Endothelial cell of umbilical vein (primary cell): Measurements from ENCODE around the gene STRIT1. TPM values are rescaled to one million over a fixed set of nuclear protein-coding genes. Genes with fewer than 3 reads are reported as not detected.

Source experiments
- BruUV-seq: library from RNA; stranded (reverse); fragments of 400-500 nt; replicated peaks from 2 replicates; lab custom pipeline; 2021; lab: Mats Ljungman, UMichigan
- CTCF ChIA-PET: fragments of 300-600, 350-600 bp; sonication (Branson Sonifier 250); formaldehyde crosslinking; loops from one replicate; lab custom pipeline; 2021; ENCODE audit warnings: antibody characterized with exemption, inconsistent platforms; lab: Charles Lee
- POLR2A ChIA-PET: fragments of 300-600, 350-600 bp; sonication (Branson Sonifier 250); formaldehyde crosslinking; loops from one replicate; lab custom pipeline; 2021; ENCODE audit warnings: antibody characterized with exemption, inconsistent platforms; lab: Charles Lee
- DNase-seq: peaks from one replicate; pipeline ENCODE4 v3.0.0-alpha.2; 2011; ENCODE audit warnings: low read depth, low spot score
- FAIRE-seq: peaks from 2 replicates; lab custom pipeline; 2011; peaks lifted over from hg19 to GRCh38; lab: Jason Lieb, UNC
- H2AFZ ChIP-seq: 2 replicates; pipeline ENCODE4 v1.6.0; 2012; ENCODE audit warnings: low read depth, low read length, control low read depth, inconsistent platforms
- H3K27ac ChIP-seq: 2 replicates; pipeline ENCODE4 v1.5.1; 2011; ENCODE audit warnings: low read depth, mild to moderate bottlenecking, control low read depth, low read length, moderate library complexity; ENCODE audit not compliant: insufficient read depth
- H3K27me3 ChIP-seq, 2 experiments: 2 replicates each; pipeline versions ENCODE4 v1.6.0 to v1.6.1; 2011; ENCODE audit warnings: low read length in 2 of 2, mixed read lengths in 1 of 2; ENCODE audit not compliant: control insufficient read depth in 2 of 2, insufficient read depth in 2 of 2
- H3K36me3 ChIP-seq, 2 experiments: 2 replicates in 1 of 2; 3 replicates in 1 of 2; pipeline ENCODE4 v1.5.1; 2011; ENCODE audit warnings: low read length in 2 of 2, mild to moderate bottlenecking in 1 of 2, moderate library complexity in 1 of 2; ENCODE audit not compliant: control insufficient read depth in 2 of 2, insufficient read depth in 2 of 2; ENCODE audit errors: extremely low read depth in 1 of 2
- H3K4me1 ChIP-seq: 3 replicates; pipeline ENCODE4 v1.5.1; 2011; ENCODE audit warnings: mild to moderate bottlenecking, low read length; ENCODE audit not compliant: control insufficient read depth, insufficient read depth; ENCODE audit errors: extremely low read depth
- H3K4me2 ChIP-seq: 2 replicates; pipeline ENCODE4 v1.6.1; 2011; ENCODE audit warnings: low read length, control low read depth, mixed read lengths; ENCODE audit not compliant: insufficient read depth
- H3K4me3 ChIP-seq, 3 experiments: fragments of 200-600 bp in 1 of 3; sonication (generic), shearing (Covaris generic) in 1 of 3; replicated peaks in 1 of 3; 2 replicates each; pipeline ENCODE4 v1.5.1; 2011 to 2016; ENCODE audit warnings: control low read depth in 3 of 3, low read length in 3 of 3, mild to moderate bottlenecking in 2 of 3, inconsistent platforms in 1 of 3, low read depth in 1 of 3, moderate library complexity in 1 of 3; ENCODE audit not compliant: insufficient read depth in 1 of 3
- H3K79me2 ChIP-seq: 2 replicates; pipeline ENCODE4 v1.6.0; 2012; ENCODE audit warnings: low read length, inconsistent platforms; ENCODE audit not compliant: control insufficient read depth, insufficient read depth
- H3K9ac ChIP-seq: replicated peaks from 2 replicates; pipeline ENCODE3; 2011; ENCODE audit warnings: low read length, control low read depth; ENCODE audit not compliant: insufficient read depth; ENCODE audit errors: extremely low read depth
- H3K9me1 ChIP-seq: replicated peaks from 3 replicates; pipeline ENCODE4 v1.6.0; 2011; ENCODE audit warnings: mild to moderate bottlenecking, low read length; ENCODE audit not compliant: control insufficient read depth, insufficient read depth; ENCODE audit errors: extremely low read depth
- H3K9me3 ChIP-seq: replicated peaks from 2 replicates; pipeline ENCODE4 v1.5.1; 2012; ENCODE audit warnings: low read length, inconsistent platforms; ENCODE audit not compliant: control insufficient read depth, insufficient read depth
- H4K20me1 ChIP-seq: replicated peaks from 2 replicates; pipeline ENCODE3; 2011; ENCODE audit warnings: mild to moderate bottlenecking, low read length; ENCODE audit not compliant: control insufficient read depth, insufficient read depth; ENCODE audit errors: extremely low read depth
- EZH2 ChIP-seq: IDR thresholded peaks from 2 replicates; pipeline ENCODE4 v1.6.1; 2012; ENCODE audit warnings: borderline replicate concordance, low read depth, mild to moderate bottlenecking, moderate library complexity, low read length, inconsistent platforms; ENCODE audit not compliant: severe bottlenecking
- FOS ChIP-seq: IDR thresholded peaks from 2 replicates; pipeline ENCODE4 v1.6.1; 2011; ENCODE audit warnings: mild to moderate bottlenecking, low read length, moderate library complexity, borderline replicate concordance; ENCODE audit not compliant: insufficient read depth
- GATA2 ChIP-seq: IDR thresholded peaks from 2 replicates; pipeline ENCODE4 v1.7.0; 2011; ENCODE audit warnings: low read depth, mild to moderate bottlenecking, moderate library complexity, mixed read lengths, low read length; ENCODE audit not compliant: insufficient read length, insufficient read depth
- JUN ChIP-seq: IDR thresholded peaks from 2 replicates; pipeline ENCODE4 v1.6.1; 2011; ENCODE audit warnings: borderline replicate concordance, low read depth; ENCODE audit not compliant: insufficient read length, insufficient read depth
- MYC ChIP-seq: IDR thresholded peaks from one replicate; pipeline ENCODE4 v1.6.1; 2011; ENCODE audit warnings: mild to moderate bottlenecking, low read depth, low read length
- POLR2A ChIP-seq: IDR thresholded peaks from 2 replicates; pipeline ENCODE4 v1.6.1; 2012; ENCODE audit warnings: low read depth, mild to moderate bottlenecking, control low read depth, low read length
- POLR2AphosphoS5 ChIP-seq: IDR thresholded peaks from 2 replicates; pipeline ENCODE4 v1.6.1; 2012; ENCODE audit warnings: low read depth, mild to moderate bottlenecking, control low read depth, low read length, moderate library complexity; ENCODE audit not compliant: insufficient read depth
- dilution Hi-C: fragments of 300-500 bp; cut with MboI; formaldehyde crosslinking; loops from one replicate; pipeline ENCODE4 v1.15.0; 2019; ENCODE audit warnings: low sequenced_read_pairs; ENCODE audit not compliant: extremely low pct_ligation_motif_present
- intact Hi-C: fragments of 100-400 bp; cut with micrococcal nuclease; formaldehyde crosslinking; loops from one replicate; pipeline ENCODE4 v1.10.0; 2022
- polyA plus RNA-seq, 4 experiments: library from polyadenylated mRNA; depleted of rRNA in 3 of 4; stranded (reverse) in 3 of 4; unstranded in 1 of 4; fragments of >200 nt; gene quantifications; 2 replicates each; pipeline versions ENCODE4 v1.2.1 to v1.2.3, GENCODE V29; 2011 to 2012; ENCODE audit warnings: missing spikeins in 1 of 4
- total RNA-seq: library from RNA; stranded (reverse); gene quantifications from 2 replicates; pipeline ENCODE4 v1.2.3, GENCODE V29; 2021
- TF ChIP-seq, protein P1 (sequence below): IDR thresholded peaks from 2 replicates; pipeline ENCODE4 v1.6.1; 2011; ENCODE audit not compliant: insufficient read depth, insufficient read length
- TF ChIP-seq, protein P2 (sequence below), 2 donors: IDR thresholded peaks; 1 replicate in 1 of 2; 2 replicates in 1 of 2; pipeline ENCODE4 v1.5.1; 2011; ENCODE audit warnings: low read length in 2 of 2, mild to moderate bottlenecking in 2 of 2, moderate library complexity in 2 of 2, control low read depth in 1 of 2, inconsistent platforms in 1 of 2, low read depth in 1 of 2; ENCODE audit not compliant: insufficient read depth in 1 of 2; ENCODE audit errors: extremely low read depth in 1 of 2

STRIT1 gene
- total and polyA plus RNA-seq, 2 donors (not counting 3 experiments of a cell fraction or from before 2014, with no cell fraction given): not detected

DNA sequence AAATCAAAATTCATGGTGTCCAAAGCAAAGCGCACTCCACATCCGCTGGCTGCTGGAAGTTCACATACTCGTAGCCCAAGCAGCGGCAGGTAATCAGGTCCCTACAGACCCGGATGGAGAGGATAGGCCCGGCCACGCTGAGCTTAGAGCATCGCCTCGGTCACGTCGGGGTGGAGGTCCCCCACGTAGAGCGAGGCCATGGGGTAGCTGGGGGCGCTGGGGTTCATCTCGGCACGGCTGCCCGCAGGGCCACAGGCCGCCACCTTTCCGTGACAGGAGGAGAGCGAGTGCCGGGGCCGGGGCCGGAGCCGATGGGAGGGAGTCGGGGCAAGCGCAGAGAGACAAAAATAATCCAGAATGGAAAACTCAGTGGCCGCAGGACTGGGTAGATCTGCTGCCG is 16.1 kb upstream of the STRIT1 start:
- no peaks in the 10 kb centered on the region for H3K27me3 ChIP-seq
- no peak overlapping the region for H3K27ac ChIP-seq
- POLR2A ChIA-PET: no interaction called here
- H3K36me3 ChIP-seq: no peaks in the 10 kb centered on the region
- intact Hi-C loops (no loop called here), dilution Hi-C loops (no loop called here)
- no peak for FAIRE-seq
- no TSS peak for BruUV-seq
- no peaks in the 10 kb centered on the region for H4K20me1 ChIP-seq
- no peak overlapping the region for H3K9ac ChIP-seq
- DNase-seq: no peak
- no peaks in the 10 kb centered on the region for H3K79me2 ChIP-seq
- no peaks in the 10 kb centered on the region for H3K9me1 ChIP-seq
- no peak overlapping the region for H3K4me3 ChIP-seq
- no peak overlapping the region for H2AFZ ChIP-seq
- CTCF ChIA-PET: interaction anchor here (1.1 to 1.4 kb wide), 2 partner anchors 354 to 356 kb away, joined by 3 read pairs; no protein-coding TSS in a partner anchor
- peaks cover 5% of the 10 kb centered on the region for H3K4me1 ChIP-seq
- TF ChIP-seq, protein P1, sequence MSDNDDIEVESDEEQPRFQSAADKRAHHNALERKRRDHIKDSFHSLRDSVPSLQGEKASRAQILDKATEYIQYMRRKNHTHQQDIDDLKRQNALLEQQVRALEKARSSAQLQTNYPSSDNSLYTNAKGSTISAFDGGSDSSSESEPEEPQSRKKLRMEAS: no peak
- TF ChIP-seq MYC (no peak), GATA2 (no peak), JUN (no peak), POLR2AphosphoS5 (no peak), FOS (no peak), EZH2 (no peak), POLR2A (no peak)
- TF ChIP-seq, protein P2, sequence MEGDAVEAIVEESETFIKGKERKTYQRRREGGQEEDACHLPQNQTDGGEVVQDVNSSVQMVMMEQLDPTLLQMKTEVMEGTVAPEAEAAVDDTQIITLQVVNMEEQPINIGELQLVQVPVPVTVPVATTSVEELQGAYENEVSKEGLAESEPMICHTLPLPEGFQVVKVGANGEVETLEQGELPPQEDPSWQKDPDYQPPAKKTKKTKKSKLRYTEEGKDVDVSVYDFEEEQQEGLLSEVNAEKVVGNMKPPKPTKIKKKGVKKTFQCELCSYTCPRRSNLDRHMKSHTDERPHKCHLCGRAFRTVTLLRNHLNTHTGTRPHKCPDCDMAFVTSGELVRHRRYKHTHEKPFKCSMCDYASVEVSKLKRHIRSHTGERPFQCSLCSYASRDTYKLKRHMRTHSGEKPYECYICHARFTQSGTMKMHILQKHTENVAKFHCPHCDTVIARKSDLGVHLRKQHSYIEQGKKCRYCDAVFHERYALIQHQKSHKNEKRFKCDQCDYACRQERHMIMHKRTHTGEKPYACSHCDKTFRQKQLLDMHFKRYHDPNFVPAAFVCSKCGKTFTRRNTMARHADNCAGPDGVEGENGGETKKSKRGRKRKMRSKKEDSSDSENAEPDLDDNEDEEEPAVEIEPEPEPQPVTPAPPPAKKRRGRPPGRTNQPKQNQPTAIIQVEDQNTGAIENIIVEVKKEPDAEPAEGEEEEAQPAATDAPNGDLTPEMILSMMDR (IDR thresholded peaks at IDR 0.05; ENCODE audit: extremely low read depth in 1 of 2, insufficient read depth in 1 of 2, low read depth in 1 of 2, low read length in 2 of 2): no peak
- no peaks in the 10 kb centered on the region for H3K9me3 ChIP-seq
- no peak overlapping the region for H3K4me2 ChIP-seq
